ENCODE measurements around the gene EML3. TPM values are rescaled to one million over a fixed set of nuclear protein-coding genes. Genes with fewer than 3 reads are reported as not detected.
A peak's percentile ranks its signal among the peaks of the same experiment; 100 is the strongest.
"Not testable (repeated sequence)": the region's sequence is repeated elsewhere in the genome, so short reads cannot be mapped to it uniquely, and the experiment has no call there.

Gene EML3, protein sequence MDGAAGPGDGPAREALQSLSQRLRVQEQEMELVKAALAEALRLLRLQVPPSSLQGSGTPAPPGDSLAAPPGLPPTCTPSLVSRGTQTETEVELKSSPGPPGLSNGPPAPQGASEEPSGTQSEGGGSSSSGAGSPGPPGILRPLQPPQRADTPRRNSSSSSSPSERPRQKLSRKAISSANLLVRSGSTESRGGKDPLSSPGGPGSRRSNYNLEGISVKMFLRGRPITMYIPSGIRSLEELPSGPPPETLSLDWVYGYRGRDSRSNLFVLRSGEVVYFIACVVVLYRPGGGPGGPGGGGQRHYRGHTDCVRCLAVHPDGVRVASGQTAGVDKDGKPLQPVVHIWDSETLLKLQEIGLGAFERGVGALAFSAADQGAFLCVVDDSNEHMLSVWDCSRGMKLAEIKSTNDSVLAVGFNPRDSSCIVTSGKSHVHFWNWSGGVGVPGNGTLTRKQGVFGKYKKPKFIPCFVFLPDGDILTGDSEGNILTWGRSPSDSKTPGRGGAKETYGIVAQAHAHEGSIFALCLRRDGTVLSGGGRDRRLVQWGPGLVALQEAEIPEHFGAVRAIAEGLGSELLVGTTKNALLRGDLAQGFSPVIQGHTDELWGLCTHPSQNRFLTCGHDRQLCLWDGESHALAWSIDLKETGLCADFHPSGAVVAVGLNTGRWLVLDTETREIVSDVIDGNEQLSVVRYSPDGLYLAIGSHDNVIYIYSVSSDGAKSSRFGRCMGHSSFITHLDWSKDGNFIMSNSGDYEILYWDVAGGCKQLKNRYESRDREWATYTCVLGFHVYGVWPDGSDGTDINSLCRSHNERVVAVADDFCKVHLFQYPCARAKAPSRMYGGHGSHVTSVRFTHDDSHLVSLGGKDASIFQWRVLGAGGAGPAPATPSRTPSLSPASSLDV
- 19.0 and 25.2 TPM in 2 replicates for total RNA-seq

DNA sequence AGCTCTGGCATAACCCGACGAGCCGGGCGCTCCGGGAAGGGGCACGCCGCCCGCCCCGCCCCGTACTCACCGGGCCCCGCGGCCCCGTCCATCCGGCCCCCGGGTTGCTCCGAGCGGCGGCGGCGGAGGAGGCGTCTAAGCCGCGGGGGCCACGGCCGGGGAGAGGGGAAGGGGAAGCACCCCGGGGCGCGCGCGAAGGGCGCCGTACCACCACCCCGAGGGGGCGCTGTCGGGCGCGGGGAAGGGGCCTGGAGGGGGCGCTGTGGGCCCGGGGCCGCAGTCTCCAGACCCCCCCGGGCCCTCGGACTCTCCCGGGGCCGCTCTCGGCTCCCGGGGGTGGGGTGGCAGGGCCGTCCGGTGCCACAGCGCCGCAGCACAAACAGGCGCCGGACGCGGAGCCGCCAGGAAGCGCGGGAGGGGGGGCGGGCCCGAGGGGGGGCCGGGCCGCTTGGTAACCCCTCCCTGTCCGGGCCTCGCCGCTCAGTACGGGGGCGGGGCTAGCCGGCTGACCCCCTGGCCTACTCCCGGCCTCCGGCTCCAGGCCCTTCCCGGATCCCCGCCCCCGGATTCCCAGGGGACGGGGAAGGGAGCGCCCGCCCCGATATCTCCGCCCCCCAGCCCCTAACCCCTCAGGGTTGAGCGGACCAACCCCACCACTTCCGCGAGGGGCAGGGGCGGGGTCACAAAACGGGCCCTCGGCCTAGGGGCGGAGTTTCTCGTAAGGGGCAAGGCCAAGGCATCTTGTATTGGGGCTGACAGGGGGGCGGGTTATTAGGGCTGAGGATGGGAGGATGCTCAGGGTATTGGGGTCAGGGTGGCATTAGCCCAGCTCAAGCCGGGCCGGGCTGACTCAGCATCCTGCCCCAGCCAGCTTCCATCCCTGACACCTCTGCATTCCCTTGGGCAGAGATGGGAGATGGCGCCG, at the start of gene EML3, which contains the start of gene ROM1:
TSS of gene EML3 (minus strand) at position 410 of the 925 bp plus-strand sequence. CDS start at position 92, 318 bp downstream.
TSS of gene ROM1 (plus strand) at position 892 of the 925 bp plus-strand sequence. CDS start at position 917, 25 bp downstream.
- peak; percentile 78 to 86 for DNase-seq (ENCODE audit: low read depth in 2 of 2)

DNA sequence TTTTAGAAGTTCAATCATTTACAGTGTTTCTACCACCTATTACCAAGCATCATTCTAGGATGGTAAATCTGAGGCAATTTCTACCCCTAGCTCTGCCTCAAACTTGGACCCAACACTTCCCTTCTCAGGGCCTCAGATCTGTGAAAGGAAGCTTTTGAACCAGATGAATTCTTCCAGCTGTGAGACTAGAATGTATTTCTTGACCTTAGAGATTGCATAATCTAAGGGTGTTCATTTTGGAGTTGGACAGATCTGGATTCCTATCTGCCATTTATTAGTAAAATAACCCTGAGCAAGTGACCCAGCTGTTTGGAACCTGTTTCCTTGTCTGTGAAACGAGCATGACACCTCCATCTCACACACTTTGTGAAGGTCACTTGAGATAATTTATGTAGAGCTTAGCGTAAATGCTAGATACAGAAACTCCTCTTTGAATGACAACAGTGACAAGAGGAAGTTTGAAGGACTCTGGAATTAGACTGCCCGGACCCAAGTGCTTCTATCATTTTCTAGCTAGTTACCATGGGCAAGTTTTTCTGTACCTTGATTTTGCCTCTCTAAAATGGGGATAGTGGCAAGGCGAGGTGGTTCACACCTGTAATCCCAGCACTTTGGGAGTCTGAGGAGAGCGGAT, 44.3 kb upstream of the EML3 start:
- no peak for DNase-seq (ENCODE audit: low read depth in 2 of 2)

DNA sequence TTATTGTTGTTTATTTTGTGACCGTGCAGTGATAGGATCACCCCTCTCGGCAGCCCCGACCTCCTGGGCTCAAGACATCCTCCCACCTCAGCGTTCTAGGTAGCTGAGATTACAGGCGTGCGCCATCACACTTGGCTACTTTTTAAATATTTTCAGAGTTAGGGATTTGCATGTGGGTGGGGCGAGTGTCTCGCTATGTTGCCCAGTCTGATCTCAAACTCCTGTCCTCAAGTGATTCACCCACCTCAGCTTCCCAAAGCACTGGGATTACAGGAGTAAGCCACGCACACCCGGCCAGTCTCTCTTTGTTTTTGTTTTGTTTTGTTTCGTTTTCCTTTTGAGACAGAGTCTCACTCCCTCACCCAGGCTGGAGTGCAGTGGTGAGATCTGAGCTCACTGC, 41.7 kb upstream of the EML3 start:
- no peak for DNase-seq (ENCODE audit: low read depth in 2 of 2)

DNA sequence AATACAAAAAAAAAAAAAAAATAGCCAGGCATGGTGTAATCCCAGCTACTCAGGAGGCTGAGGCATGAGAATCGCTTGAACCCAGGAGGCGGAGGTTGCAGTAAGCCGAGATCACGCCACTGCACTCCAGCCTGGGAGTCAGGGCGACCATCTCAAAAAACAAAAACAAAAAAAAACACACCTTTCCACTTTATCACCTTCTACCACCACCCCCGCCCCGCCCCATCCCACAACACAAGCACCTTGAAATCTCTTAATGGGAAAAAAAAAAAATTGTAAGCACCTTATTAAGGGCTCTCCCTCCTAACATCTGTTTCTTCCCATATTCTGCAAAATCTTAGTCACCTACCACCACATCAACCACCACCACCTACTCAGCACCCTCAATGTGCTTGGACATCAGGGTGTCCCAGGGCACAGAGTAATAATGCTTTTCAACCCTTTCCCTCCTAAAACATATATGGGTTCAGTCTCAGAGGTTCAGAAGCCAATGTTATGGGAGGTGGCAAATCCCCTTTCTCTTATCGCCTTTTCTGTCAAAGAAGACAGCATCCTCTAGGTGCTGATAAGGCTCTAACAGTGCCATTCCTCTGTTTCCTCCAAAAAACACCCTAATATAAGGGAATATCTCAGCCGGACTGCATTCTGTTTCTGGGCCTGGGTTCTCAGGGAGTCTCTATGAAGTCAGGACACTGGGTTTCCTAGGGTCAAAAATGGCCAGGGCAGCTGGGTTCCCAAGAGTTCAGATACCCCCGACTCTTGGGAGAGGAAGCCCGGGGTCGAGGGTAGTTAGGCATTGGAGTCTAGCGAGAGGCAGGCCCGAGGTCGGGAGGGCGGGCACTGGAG, 39.8 kb upstream of the EML3 start:
- no peak for DNase-seq (ENCODE audit: low read depth in 2 of 2)

DNA sequence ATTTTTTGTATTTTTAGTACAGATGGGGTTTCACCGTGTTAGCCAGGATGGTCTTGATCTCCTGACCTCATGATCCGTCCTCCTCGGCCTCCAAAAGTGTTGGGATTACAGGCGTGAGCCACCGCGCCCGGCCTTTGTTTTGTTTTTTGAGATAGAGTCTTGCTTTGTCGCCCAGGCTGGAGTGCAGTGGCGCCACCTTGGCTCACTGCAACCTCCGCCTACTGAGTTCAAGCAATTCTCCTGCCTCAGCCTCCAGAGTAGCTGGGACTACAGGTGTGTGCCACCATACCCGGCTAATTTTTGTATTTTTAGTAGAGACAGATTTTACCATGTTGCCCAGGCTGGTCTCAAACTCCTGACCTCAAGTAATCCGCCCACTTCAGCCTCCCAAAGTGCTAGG, 37.7 kb upstream of the EML3 start:
- not testable (repeated sequence) for DNase-seq (ENCODE audit: low read depth in 2 of 2)

DNA sequence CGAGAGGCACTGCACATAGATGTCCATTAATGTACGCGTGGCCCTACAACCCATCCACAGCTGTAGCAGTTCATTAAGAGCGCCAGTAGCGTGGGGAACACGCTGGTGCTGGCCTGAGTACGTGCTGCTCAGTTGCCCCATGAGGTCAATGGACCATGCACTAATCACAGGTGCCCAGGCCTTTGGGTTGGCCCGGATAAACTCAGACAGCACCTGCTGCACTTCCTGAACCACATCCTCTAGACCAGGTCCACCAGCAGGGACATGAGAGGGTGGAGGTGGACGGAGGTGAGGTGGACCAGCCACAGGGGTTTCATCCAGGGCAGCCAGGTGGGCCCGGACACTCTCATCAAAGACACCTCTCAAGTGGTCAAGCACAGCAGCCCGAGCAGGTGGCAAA, 36.9 kb upstream of the EML3 start:
- no peak for DNase-seq (ENCODE audit: low read depth in 2 of 2)

DNA sequence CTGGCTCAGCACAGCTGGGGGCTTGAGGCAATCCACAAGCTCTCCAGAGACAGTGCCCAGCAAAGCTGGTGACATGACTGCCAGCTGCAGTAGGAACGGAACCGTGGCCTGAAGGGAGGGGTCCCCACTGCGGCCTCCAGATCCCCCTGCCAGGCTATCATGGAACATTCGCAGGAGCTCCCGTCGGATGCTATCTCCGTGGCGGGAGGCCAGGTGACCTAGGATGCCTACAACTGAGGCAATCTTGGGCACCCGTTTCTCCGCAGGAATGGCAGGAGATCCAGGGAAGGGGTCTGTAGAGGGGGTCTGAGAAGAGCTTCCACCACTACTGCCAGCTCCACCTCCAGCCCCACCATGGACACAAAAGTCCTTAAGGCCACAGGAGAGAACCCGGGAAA, 36.4 kb upstream of the EML3 start:
- DNase-seq (ENCODE audit: low read depth in 2 of 2): no peak

DNA sequence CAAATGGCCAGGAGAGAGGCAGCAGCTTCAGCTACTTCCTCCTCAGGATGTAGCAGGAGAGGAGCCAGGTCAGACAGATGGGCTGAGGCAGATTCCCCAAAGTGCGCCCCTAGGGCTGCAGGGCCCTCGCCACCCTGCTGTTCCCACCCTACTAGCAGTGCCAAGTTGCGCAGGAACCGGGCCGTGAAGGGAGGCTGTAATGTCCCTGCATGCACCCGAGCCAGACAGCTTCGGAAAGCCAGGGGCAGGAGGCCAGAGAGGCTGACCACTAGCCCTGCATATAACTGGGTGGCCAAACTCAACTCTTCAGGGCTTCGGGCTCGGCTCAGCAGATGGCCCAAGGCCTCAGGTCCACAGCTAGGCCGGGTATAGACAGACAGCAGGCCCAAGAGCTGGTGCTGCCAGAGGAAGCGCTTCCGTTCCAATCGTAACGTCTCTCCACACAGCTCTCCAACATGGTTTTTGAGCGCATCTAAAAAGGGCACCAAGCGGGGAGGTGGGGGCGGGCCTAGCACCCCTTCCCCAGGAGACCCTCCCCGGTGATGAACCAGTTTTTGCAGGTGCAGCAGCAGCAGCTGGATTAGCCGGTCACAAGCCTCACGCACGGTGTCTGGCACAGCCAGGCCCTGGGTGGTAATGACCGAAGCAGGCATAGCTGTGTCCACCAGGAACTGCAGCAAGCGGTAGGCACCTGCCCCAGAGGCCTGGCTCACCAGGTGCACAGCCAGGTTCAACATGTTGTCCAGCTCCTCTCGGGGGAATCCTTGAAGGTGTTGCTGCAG, 35.8 kb upstream of the EML3 start:
- DNase-seq (ENCODE audit: low read depth in 2 of 2): no peak

DNA sequence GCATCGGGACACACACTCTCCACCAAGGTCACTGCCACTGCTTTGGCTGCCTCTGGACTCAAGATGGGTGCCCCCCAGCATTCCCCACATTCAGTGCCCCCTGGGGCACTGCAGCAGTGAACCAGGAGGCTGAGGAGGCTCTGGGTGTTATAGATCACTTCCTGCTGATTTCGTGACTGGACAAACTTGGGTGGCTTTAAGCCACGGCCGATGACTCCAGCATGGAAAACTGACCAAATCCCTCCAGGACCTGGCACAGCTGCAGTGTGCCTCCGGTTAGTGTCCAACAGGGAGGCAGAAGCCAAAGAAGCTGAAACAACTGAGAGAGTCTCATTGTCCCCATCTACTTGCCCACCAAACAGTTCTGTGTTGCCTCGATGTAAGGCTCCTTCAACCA, 35.0 kb upstream of the EML3 start:
- no peak for DNase-seq (ENCODE audit: low read depth in 2 of 2)

DNA sequence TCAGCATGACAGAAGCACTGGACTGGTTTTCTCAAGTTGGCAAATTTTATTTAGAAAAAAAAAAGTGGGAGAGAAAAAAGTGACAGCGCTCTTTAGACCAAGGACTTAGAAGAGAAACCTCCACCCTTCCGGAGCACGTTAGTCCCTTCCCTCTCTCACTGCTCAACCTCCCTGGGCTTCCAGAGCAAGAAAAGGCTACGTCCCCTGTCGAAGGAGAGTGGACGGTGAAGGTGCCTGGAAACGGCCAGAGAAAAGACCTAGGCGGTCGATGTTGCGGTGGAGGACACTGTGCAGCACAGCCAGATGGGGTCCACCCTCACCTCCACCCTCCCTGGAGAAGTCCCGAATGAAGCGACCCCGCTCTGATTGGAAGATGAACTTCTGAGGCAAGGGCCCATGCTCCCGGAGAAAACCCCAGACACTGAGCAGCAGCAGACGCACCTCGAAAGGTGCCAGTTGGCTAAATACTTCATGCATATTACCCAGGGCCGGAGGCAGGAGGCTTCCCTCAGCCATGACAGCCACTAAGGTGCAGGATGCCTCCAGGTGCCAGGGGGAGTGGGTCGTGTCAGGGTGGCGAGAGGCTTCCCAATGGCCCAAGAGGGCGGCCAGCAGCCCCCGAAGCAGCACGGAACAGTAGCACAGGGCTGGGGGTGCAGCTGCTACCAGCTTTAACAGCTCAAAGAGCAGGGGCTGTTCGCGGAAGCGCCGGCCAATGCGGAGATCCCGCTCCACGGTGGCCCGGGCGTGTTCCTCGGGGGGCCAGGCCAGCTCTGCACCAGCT, 34.4 kb upstream of the EML3 start:
- no peak for DNase-seq (ENCODE audit: low read depth in 2 of 2)

DNA sequence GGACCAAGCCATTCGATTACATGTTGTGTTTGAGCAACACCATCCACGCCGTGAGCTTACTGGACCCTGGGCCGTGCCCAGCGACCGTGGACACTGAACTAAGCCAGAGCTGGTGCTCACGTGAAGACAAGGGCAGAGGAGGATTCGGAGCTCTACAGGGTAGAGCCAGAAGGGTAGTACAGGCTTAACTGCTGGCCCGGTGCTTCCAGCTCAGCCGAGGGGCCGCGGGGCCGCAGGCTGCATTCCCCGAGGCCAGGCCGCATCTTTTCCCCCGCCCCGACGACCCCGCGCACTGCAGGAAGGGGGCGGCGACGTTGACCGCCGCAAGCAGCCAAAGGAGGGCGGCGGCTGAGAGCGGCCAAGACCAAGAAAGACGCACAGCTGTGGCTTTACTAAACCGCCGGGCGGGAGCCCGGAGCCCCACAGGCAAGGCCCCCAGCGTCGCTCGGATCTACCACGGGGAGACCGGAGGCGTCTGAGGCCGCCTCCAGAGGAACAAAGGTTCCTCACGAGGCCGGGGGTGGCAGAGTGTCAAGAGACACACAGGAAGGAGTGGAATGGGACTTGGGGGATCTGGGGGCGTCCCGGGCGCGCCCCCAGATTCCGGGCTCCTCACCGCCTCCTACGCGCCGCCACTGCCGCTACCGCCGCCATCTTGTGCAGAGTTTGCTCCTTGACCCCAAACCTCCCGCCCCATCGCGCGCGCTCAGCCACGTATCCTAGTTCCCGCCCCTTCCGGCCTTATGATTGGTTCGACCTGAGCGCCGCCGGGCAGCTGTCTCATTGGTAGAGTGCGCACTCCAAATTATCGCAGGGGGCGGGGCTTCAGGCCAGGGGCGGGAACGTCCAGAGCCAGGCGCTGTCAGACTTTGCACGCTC, 33.6 kb upstream of the EML3 start, which contains the start of gene GANAB:
TSS of gene GANAB (minus strand) at position 668 of the 879 bp plus-strand sequence. CDS start at position 654, 14 bp downstream.
- peak; percentile 98 to 99 for DNase-seq (ENCODE audit: low read depth in 2 of 2)

DNA sequence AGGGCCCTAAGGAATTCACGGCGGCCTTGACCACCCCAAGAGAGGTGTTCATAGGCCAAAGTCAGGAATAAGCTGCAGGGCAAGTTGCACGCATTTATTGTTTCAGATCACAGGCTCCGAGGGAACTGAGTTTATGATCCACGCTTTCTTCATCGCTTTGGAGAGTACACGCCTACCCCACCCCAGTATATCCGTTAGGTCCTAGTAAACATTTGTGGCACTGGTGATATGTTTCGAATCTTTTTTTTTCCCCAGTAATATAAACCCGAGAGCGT, 33.0 kb upstream of the EML3 start:
- DNase-seq (ENCODE audit: low read depth in 2 of 2): no peak

DNA sequence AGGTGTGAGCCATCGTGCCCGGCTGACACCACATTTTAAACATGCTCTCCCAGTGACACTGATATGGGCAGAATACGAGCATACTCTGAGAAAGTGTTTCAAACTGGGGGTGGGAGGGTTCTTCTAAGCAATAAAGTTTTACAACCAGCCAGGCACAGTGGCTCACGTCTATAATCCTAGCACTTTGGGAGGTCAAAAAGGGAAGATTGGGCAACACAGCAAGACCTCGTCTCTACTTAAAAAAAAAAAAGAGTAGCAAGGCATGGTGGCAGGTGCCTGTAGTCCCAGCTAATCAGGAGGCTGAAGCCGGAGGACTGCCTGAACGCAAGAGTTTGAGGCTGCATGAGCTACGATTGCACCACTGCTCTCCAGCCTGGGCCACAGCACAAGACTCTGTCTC, 31.6 kb upstream of the EML3 start:
- DNase-seq (ENCODE audit: low read depth in 2 of 2): no peak

DNA sequence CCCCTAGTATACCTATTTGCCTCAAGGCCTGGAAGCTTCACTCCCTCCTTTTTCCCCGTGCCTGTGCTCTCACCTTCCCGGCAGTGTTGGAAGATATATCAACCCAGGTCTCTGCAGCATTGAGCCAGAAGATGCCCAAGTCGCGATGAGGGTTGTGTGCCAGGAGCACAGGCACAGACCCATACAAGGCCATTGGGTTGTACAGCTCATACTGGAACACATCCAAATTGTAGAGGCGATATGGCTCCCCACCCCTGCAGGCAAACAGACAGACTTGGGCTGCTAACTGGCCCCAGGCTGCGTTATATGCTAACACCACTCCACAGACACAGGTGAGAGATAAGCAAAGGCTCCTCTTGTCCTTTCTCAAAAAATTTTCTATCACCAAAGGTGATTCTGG, 19.9 kb upstream of the EML3 start:
- DNase-seq (ENCODE audit: low read depth in 2 of 2): no peak

DNA sequence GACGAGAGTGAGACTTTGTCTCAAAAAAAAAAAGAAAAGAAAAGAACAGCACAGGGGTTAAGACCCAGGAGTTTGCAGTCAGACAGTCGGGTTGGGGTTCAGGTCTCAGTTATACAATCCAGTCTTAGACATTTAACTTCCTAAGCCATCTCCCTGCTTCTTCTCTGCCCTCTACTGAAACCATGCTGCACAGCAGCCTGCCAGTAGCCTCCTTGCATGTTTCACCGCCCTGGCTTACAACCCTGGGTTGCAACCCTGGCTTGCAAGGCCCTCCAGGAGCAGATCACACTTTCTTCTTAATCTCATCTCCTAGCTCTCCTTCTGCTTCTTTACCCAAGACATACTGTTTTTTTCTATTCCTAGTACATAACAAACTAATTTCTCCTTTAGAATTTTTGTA, 15.1 kb upstream of the EML3 start:
- DNase-seq (ENCODE audit: low read depth in 2 of 2): peak in 1 of 2 donors; percentile 28

DNA sequence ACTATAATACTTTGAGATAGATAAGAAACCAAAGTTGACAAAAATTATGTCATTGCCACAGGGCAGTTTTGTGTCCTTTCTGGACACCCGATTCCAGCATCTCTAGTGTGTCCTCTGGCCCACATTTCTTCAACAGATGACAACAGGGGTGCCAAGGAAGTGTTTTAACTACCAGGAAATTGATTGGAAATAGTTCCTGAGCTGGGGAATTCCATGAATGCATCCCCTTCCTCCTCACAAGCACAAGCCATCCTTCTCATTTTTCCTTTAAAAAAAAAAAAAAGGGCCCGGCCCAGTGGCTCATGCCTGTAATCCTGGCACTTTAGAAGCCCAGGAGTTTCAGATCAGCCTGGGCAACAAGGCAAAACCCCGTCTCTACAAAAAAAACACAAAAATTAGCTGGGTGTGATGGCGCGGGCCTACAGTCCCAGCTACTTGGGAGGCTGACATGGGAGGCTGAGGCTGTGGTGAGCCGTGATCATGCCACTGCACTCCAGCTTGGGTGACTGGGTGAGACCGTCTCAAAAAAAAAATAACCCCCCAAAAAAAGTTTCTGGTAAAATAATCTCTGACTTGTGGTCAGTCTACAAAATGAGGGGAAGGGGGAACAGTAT, 10.0 kb upstream of the EML3 start:
- DNase-seq (ENCODE audit: low read depth in 2 of 2): peak in 1 of 2 donors; percentile 42
